Neutrophil (primary cell): ENCODE results near the gene OCA2.

Experiments used
- H3K27ac ChIP-seq: fragments of 200-600 bp; sonication (generic); 2 replicates; pipeline ENCODE4 v1.5.1; 2016; ENCODE audit warnings: mild to moderate bottlenecking, moderate library complexity
- H3K27me3 ChIP-seq: fragments of 200-600 bp; sonication (generic); 2 replicates; pipeline ENCODE4 v1.6.0; 2016; ENCODE audit warnings: mild to moderate bottlenecking
- H3K36me3 ChIP-seq: fragments of 200-600 bp; sonication (generic); 2 replicates; pipeline ENCODE4 v1.5.1; 2017
- H3K4me1 ChIP-seq, 2 experiments: fragments of 200-600 bp in 1 of 2; sonication (generic) in 1 of 2; 1 replicate in 1 of 2; 2 replicates in 1 of 2; pipeline versions ENCODE4 v1.5.1 to v1.6.1; 2013 to 2016; ENCODE audit warnings: low read depth in 1 of 2, low read length in 1 of 2, mild to moderate bottlenecking in 1 of 2, moderate library complexity in 1 of 2; ENCODE audit not compliant: control insufficient read depth in 1 of 2, insufficient read depth in 1 of 2
- H3K4me3 ChIP-seq, 2 experiments: fragments of 200-600 bp in 1 of 2; sonication (generic) in 1 of 2; 1 replicate in 1 of 2; 2 replicates in 1 of 2; pipeline ENCODE4 v1.5.1; 2013 to 2016; ENCODE audit warnings: low read depth in 1 of 2, low read length in 1 of 2, mild to moderate bottlenecking in 1 of 2, moderate library complexity in 1 of 2
- H3K9me3 ChIP-seq: fragments of 200-600 bp; sonication (generic); 2 replicates; pipeline ENCODE4 v1.5.1; 2016
- TF ChIP-seq, protein P1 (sequence below): fragments of 200-600 bp; sonication (generic); IDR thresholded peaks from 2 replicates; pipeline ENCODE4 v1.5.1; 2016; ENCODE audit warnings: antibody characterized with exemption

OCA2 gene

GRCh38 chr15:27792756-27793264 is 306.3 kb downstream of the OCA2 start:
- Histone ChIP-seq H3K36me3 (no peaks in the 10 kb centered on the region), H3K4me3 (no peak overlapping the region), H3K27me3 (no peaks in the 10 kb centered on the region), H3K9me3 (no peaks in the 10 kb centered on the region), H3K27ac (no peak overlapping the region), H3K4me1 (no peaks in the 10 kb centered on the region)
- TF ChIP-seq, protein P1, sequence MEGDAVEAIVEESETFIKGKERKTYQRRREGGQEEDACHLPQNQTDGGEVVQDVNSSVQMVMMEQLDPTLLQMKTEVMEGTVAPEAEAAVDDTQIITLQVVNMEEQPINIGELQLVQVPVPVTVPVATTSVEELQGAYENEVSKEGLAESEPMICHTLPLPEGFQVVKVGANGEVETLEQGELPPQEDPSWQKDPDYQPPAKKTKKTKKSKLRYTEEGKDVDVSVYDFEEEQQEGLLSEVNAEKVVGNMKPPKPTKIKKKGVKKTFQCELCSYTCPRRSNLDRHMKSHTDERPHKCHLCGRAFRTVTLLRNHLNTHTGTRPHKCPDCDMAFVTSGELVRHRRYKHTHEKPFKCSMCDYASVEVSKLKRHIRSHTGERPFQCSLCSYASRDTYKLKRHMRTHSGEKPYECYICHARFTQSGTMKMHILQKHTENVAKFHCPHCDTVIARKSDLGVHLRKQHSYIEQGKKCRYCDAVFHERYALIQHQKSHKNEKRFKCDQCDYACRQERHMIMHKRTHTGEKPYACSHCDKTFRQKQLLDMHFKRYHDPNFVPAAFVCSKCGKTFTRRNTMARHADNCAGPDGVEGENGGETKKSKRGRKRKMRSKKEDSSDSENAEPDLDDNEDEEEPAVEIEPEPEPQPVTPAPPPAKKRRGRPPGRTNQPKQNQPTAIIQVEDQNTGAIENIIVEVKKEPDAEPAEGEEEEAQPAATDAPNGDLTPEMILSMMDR = no peak

DNA sequence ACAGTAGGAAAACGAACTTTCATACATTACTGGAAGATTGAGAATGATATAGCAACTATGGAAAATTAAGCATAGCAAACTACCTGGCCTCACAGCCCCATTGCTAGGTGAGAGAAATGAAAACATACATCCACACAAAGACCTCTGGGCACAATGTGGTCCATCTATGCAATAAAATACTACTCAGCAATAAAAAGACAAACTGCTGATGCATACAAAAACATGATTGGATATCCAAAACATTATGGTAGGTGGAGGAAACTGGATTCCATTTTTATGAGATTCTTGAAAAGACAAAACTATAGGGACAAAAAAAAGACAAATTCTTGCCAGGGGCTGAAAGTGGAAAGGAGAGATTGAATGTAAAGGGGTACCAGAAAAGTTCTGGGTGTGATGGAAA is 308.8 kb downstream of the OCA2 start:
- Histone ChIP-seq H3K27ac (no peak overlapping the region), H3K4me1 (no peaks in the 10 kb centered on the region), H3K36me3 (no peaks in the 10 kb centered on the region), H3K27me3 (no peaks in the 10 kb centered on the region), H3K9me3 (no peaks in the 10 kb centered on the region), H3K4me3 (no peak overlapping the region)
- TF ChIP-seq, protein P1 = no peak

DNA sequence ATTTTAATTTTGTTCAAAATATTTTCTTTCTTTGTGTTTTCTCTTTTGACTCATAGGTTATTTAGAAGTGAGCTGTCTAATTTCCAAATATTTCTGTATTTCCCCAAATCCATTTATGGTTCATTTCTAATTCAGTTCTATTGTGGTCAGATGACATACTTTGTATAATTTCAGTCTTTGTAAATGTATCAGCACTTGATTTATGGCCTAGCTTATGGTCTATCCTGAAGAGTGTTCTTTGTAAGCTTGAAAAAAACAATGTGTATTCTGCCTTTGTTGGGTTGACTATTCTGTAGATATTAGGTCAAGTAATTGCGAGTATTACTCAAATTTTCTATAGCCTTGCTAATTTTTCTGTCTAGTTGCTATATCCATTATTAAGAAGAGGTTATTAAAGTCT is 311.2 kb downstream of the OCA2 start:
- Histone ChIP-seq H3K27ac (no peak overlapping the region), H3K36me3 (no peaks in the 10 kb centered on the region), H3K9me3 (no peaks in the 10 kb centered on the region), H3K27me3 (no peaks in the 10 kb centered on the region), H3K4me3 (no peak overlapping the region), H3K4me1 (no peaks in the 10 kb centered on the region)
- TF ChIP-seq, protein P1 = no peak

- Histone ChIP-seq H3K27ac (no peak overlapping the region), H3K9me3 (no peaks in the 10 kb centered on the region), H3K36me3 (no peaks in the 10 kb centered on the region), H3K4me3 (no peak overlapping the region), H3K4me1 (no peaks in the 10 kb centered on the region), H3K27me3 (no peaks in the 10 kb centered on the region)
- TF ChIP-seq, protein P1 = no peak
Observed at GRCh38 chr15:27784107-27784506, 315.0 kb downstream of the OCA2 start.

DNA sequence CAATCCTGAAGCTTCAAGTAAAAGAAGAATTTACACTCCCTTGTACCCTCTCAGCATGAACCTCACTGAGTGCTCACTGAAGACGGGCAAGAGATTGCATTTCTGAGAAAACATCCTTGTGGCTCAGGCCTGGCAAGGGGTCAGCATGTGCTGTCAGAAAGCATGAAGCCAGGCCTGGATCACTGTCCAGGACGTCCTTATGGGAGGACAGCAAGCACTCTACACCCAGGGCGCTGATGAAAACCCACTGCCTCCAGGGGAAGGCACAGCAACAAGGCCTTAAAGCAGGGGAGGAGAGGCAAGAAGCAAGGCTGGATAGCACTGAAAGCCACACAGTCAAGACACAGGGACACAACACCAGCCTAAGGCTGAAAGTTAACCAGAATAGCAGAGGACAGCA is 315.4 kb downstream of the OCA2 start:
- Histone ChIP-seq H3K4me3 (no peak overlapping the region), H3K27me3 (no peaks in the 10 kb centered on the region), H3K9me3 (no peaks in the 10 kb centered on the region), H3K4me1 (no peaks in the 10 kb centered on the region), H3K27ac (no peak overlapping the region), H3K36me3 (no peaks in the 10 kb centered on the region)
- TF ChIP-seq, protein P1 = no peak

DNA sequence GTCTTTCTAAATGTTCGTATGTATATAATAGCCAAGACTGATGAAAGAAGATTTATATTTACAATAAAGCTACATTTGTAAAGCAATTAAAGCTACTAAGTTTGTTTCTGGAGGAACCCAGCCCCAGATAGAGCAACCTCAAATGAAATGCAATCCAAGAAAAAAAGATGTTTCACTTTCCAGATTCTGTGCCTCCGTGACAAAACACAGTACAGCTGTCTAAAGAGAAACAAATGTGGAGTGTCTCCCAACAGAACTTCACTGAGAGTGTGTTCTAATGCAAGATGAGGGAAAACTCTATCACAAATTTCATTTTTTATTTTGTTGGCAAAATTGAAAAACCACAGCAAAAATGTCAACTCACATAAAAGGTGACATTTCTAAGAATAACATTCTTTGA is 317.0 kb downstream of the OCA2 start:
- Histone ChIP-seq H3K9me3 (no peaks in the 10 kb centered on the region), H3K4me3 (no peak overlapping the region), H3K36me3 (no peaks in the 10 kb centered on the region), H3K27ac (no peak overlapping the region), H3K27me3 (no peaks in the 10 kb centered on the region), H3K4me1 (no peaks in the 10 kb centered on the region)
- TF ChIP-seq, protein P1 = no peak
